Measurements from ENCODE around the gene CCDC60. TPM values are rescaled to one million over a fixed set of nuclear protein-coding genes. Genes with fewer than 3 reads are reported as not detected.

CCDC60 gene
- total RNA-seq, 1 experiment from 2014 or later = not detected

- H3K9me3 ChIP-seq (ENCODE audit: control insufficient read depth in 1 of 2, insufficient read depth in 1 of 2, low read depth in 1 of 2, low read length in 2 of 2) = no peaks in the 10 kb centered on the region
- CTCF ChIA-PET = no interaction called here
- no peaks in the 10 kb centered on the region for H3K79me2 ChIP-seq (ENCODE audit: insufficient read depth, low read length)
- RAD21 ChIA-PET (ENCODE audit: low non-redundant PET in 1 of 2, low total read pairs in 2 of 2, uncharacterized antibody in 2 of 2, unreplicated experiment in 2 of 2) = no interaction called here
- H3K36me3 ChIP-seq (ENCODE audit: control insufficient read depth in 1 of 2, insufficient read depth in 2 of 2, low read length in 2 of 2) = no peaks in the 10 kb centered on the region
- no peaks in the 10 kb centered on the region for H3K9me2 ChIP-seq (ENCODE audit: insufficient read depth)
- H2AFZ ChIP-seq (ENCODE audit: low read depth, low read length, poor library complexity, severe bottlenecking) = no peak overlapping the region
- H3K27me3 ChIP-seq (ENCODE audit: insufficient read depth, low read length) = peaks cover 22% of the 10 kb centered on the region
- no peak for DNase-seq (ENCODE audit: low read depth, low spot score)
- no peak overlapping the region for H3K4me3 ChIP-seq (replicated peaks in 1 of 2; ENCODE audit: low read depth in 1 of 2, low read length in 2 of 2)
- H3K9ac ChIP-seq (ENCODE audit: low read length) = no peak overlapping the region
- ATAC-seq = no peak
- no TSS peak for BruUV-seq (replicated peaks)
- no peaks in the 10 kb centered on the region for H3K4me1 ChIP-seq (ENCODE audit: control insufficient read depth in 1 of 2, insufficient read depth in 2 of 2, low read length in 2 of 2)
- H3K27ac ChIP-seq (ENCODE audit: low read depth, low read length) = no peak overlapping the region
- POLR2A ChIA-PET = no interaction called here
- H3K4me2 ChIP-seq (ENCODE audit: low read length) = no peak overlapping the region
- TF ChIP-seq ZNF274 (IDR thresholded peaks at IDR 0.05; ENCODE audit: low read depth, low read length) (no peak), ZBTB33 (IDR thresholded peaks at IDR 0.05; ENCODE audit: extremely low read depth, insufficient replicate concordance, low read length) (no peak), CBX3 (IDR thresholded peaks at IDR 0.05; ENCODE audit: low read depth) (no peak), POLR2AphosphoS5 (IDR thresholded peaks at IDR 0.05; ENCODE audit: low read depth, low read length) (no peak), SP1 (IDR thresholded peaks at IDR 0.05; ENCODE audit: low read depth) (no peak), MAX (IDR thresholded peaks at IDR 0.05) (no peak), CTCF (IDR thresholded peaks at IDR 0.05 in 2 of 3, conservative IDR thresholded peaks at IDR 0.05 in 1 of 3; ENCODE audit: borderline replicate concordance in 1 of 3, insufficient read depth in 1 of 3, low read depth in 2 of 3, low read length in 2 of 3) (no peak), RAD21 (IDR thresholded peaks at IDR 0.05; ENCODE audit: low read depth) (no peak), ELF1 (IDR thresholded peaks at IDR 0.05; ENCODE audit: borderline replicate concordance, low read depth) (no peak), SRF (IDR thresholded peaks at IDR 0.05; ENCODE audit: low read depth) (no peak), EZH2phosphoT487 (IDR thresholded peaks at IDR 0.05; ENCODE audit: borderline replicate concordance) (no peak)
- no peaks in the 10 kb centered on the region for H4K20me1 ChIP-seq (ENCODE audit: insufficient read depth)
- intact Hi-C loops (cut with micrococcal nuclease) = no loop called here
These were observed 13.9 kb upstream of the CCDC60 start for GRCh38 chr12:119320678-119321077.

All from HCT116 (cell line).